KMS-11 (cell line): Measurements from ENCODE around the gene SP5.

Source experiments
- H2AFZ ChIP-seq: fragments of 200-600 bp; sonication (generic); 2 replicates; pipeline ENCODE4 v1.6.1; 2016; ENCODE audit warnings: antibody characterized with exemption, mixed run types, low read depth
- H3K27ac ChIP-seq: fragments of 200-600 bp; sonication (generic); 2 replicates; pipeline ENCODE4 v1.6.1; 2016; ENCODE audit warnings: mild to moderate bottlenecking, mixed run types
- H3K27me3 ChIP-seq: fragments of 200-600 bp; sonication (generic); 2 replicates; pipeline ENCODE4 v1.6.1; 2017; ENCODE audit warnings: mild to moderate bottlenecking, low read depth, mixed run types, moderate library complexity; ENCODE audit not compliant: insufficient read depth
- H3K36me3 ChIP-seq: fragments of 200-600 bp; sonication (generic); 2 replicates; pipeline ENCODE4 v1.6.1; 2017; ENCODE audit warnings: mild to moderate bottlenecking, mixed run types; ENCODE audit not compliant: insufficient read depth
- H3K4me1 ChIP-seq: fragments of 200-600 bp; sonication (generic); 2 replicates; pipeline ENCODE4 v1.6.1; 2016; ENCODE audit warnings: mild to moderate bottlenecking, low read depth, mixed run types; ENCODE audit not compliant: poor library complexity, severe bottlenecking
- H3K4me2 ChIP-seq: fragments of 200-600 bp; sonication (generic); 2 replicates; pipeline ENCODE4 v1.7.0; 2016; ENCODE audit warnings: mild to moderate bottlenecking, mixed run types
- H3K4me3 ChIP-seq: fragments of 200-600 bp; sonication (generic); IDR thresholded peaks from 2 replicates; pipeline ENCODE4 v1.6.1; 2017; ENCODE audit warnings: low read depth, low read length, mixed read lengths; ENCODE audit not compliant: insufficient read depth
- H3K79me2 ChIP-seq: fragments of 200-600 bp; sonication (generic); 2 replicates; pipeline ENCODE4 v1.6.1; 2016; ENCODE audit warnings: low read depth, mixed run types; ENCODE audit not compliant: insufficient read depth
- H3K9ac ChIP-seq: fragments of 200-600 bp; sonication (generic); 2 replicates; pipeline ENCODE4 v1.6.1; 2016; ENCODE audit warnings: mild to moderate bottlenecking, mixed run types
- H4K20me1 ChIP-seq: fragments of 200-600 bp; sonication (generic); 2 replicates; pipeline ENCODE4 v1.6.1; 2016; ENCODE audit warnings: mild to moderate bottlenecking, mixed run types; ENCODE audit not compliant: insufficient read depth
- TF ChIP-seq, protein P1 (sequence below): fragments of 200-600 bp; sonication (generic); conservative IDR thresholded peaks from 2 replicates; pipeline ENCODE4 v1.6.1; 2017; ENCODE audit warnings: low read depth, mild to moderate bottlenecking, antibody characterized with exemption, low read length, moderate library complexity, mixed read lengths

SP5 gene

DNA sequence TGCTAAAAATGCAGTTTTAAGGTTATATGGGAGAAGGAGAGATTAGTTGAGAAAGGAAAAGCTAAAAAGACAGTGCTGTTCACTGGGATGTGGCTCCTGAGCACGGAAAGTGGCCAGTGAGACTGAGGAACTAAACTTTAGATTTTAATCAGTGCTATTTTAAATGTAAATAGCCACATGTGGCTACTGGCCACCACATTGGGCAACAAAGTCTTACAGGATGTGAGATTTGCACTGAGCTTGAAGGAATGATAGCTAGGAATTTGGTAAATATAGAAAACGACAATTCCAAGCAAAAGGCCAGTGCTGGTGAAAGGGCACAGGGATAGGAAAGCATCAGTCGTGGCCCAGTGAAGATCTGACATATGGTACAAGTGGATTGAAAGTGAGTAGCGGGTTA is 14.1 kb upstream of the SP5 start:
- Histone ChIP-seq H3K27me3 (no peaks in the 10 kb centered on the region), H3K4me3 (no peak overlapping the region), H3K4me1 (no peaks in the 10 kb centered on the region), H4K20me1 (no peaks in the 10 kb centered on the region), H3K79me2 (no peaks in the 10 kb centered on the region), H3K27ac (no peak overlapping the region), H2AFZ (no peak overlapping the region), H3K36me3 (no peaks in the 10 kb centered on the region), H3K4me2 (no peak overlapping the region), H3K9ac (no peak overlapping the region)
- TF ChIP-seq, protein P1, sequence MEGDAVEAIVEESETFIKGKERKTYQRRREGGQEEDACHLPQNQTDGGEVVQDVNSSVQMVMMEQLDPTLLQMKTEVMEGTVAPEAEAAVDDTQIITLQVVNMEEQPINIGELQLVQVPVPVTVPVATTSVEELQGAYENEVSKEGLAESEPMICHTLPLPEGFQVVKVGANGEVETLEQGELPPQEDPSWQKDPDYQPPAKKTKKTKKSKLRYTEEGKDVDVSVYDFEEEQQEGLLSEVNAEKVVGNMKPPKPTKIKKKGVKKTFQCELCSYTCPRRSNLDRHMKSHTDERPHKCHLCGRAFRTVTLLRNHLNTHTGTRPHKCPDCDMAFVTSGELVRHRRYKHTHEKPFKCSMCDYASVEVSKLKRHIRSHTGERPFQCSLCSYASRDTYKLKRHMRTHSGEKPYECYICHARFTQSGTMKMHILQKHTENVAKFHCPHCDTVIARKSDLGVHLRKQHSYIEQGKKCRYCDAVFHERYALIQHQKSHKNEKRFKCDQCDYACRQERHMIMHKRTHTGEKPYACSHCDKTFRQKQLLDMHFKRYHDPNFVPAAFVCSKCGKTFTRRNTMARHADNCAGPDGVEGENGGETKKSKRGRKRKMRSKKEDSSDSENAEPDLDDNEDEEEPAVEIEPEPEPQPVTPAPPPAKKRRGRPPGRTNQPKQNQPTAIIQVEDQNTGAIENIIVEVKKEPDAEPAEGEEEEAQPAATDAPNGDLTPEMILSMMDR: no peak

DNA sequence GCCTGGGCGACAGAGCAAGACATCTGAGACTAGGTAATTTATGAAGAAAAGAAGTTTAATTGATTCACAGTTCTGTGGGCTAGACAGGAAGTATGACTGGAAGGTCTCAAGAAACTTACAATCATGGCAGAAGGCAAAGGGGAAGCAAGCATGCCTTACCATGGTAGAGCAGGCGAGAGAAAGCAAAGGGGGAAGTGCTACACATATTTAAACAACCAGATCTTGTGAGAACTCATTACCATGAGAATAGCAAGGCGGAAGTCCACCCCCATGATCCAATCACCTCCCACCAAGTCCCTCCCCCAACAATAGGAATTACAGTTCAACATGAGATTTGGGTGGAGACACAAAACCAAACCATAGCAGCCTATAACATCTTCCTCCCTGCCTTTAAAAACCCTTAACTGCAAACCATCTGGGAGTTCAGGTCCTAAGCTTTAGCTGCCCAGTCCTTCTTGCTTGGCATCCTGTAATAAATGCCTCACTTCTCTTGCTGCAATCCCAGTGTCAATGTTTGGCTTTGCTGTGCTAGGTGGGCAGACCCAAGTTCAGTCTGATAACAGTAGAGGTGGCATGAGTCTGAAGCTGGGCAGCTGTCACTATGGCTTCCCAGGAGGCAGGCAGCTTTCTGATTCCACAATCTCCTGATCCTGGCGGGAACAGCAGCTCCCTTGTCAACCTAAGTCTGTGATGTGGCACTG is 11.2 kb upstream of the SP5 start:
- H3K4me2 ChIP-seq: no peak overlapping the region
- H3K4me1 ChIP-seq: no peaks in the 10 kb centered on the region
- no peaks in the 10 kb centered on the region for H4K20me1 ChIP-seq
- no peaks in the 10 kb centered on the region for H3K79me2 ChIP-seq
- H3K36me3 ChIP-seq: no peaks in the 10 kb centered on the region
- no peak overlapping the region for H3K27ac ChIP-seq
- H3K4me3 ChIP-seq: no peak overlapping the region
- no peak overlapping the region for H2AFZ ChIP-seq
- TF ChIP-seq, protein P1: no peak
- H3K27me3 ChIP-seq: no peaks in the 10 kb centered on the region
- H3K9ac ChIP-seq: no peak overlapping the region

DNA sequence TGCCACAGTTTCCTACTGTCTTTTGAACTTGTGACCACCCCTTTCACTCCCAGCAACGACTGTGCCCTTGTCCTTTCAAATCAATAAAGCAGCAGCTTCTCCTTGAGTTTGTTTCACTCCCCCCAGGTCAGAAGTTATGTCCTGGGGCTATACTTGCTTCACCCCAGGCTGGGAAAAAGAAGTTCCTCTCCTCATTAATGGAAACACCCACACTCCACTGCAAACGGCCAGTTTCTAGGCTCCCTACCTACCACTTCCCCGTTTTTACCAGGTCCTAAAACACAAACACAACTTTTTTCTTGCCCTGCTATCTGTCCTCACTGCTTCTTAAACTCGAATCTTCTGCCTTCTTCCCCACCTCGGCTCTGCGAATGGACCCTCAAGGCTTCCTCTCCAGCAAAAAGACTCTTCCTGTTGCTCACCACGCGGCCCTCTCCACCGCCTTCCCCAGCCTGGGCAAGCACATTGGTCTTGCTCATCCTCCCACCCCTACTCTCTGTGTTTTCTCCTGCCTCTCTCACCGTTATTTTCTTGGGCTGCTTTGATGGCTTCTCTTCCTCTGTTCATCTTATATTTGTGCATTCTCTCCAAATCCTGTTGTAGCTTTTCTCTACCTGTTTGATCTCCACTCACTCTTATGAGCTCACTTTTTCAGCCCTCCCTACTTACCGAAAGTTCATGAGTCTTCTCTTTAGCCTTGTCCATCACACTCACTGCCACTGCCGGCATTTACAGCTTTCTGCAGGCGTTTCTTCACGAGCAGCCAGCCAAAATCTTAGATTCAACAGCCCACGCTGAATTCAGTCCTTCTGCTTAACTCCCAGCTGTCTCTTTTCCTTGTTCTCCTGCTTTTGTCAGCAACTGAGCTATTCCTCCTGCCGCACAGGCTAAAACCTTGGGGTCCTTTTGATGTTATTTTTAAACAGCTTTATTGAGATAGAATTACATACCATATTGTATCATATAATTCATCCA is 7.0 kb upstream of the SP5 start:
- Histone ChIP-seq H3K27me3 (no peaks in the 10 kb centered on the region), H3K36me3 (no peaks in the 10 kb centered on the region), H3K27ac (no peak overlapping the region), H4K20me1 (no peaks in the 10 kb centered on the region), H3K4me2 (no peak overlapping the region), H3K4me1 (no peaks in the 10 kb centered on the region), H2AFZ (no peak overlapping the region), H3K79me2 (no peaks in the 10 kb centered on the region), H3K4me3 (no peak overlapping the region), H3K9ac (no peak overlapping the region)
- TF ChIP-seq, protein P1: no peak

DNA sequence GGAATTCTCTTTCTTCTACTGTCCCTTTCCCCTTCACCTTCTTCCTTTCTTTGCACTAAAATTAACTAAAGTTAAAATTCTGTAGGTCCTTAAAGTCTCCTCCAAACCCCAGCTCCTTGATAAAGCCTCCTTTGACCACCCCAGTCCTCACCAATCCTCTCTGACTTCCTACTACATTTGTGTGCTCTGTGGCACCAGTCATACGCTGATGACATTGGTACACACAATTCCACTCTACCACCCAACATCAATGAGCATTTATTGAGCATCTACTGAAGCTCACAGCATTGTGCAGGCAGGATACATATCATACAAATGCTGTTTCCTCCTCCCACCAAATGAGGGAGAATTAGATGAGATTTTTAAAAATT is 4.5 kb upstream of the SP5 start:
- no peak overlapping the region for H3K9ac ChIP-seq
- no peak overlapping the region for H2AFZ ChIP-seq
- TF ChIP-seq, protein P1: no peak
- H3K79me2 ChIP-seq: no peaks in the 10 kb centered on the region
- H4K20me1 ChIP-seq: no peaks in the 10 kb centered on the region
- no peaks in the 10 kb centered on the region for H3K36me3 ChIP-seq
- no peaks in the 10 kb centered on the region for H3K4me1 ChIP-seq
- no peak overlapping the region for H3K4me3 ChIP-seq
- H3K27ac ChIP-seq: no peak overlapping the region
- no peaks in the 10 kb centered on the region for H3K27me3 ChIP-seq
- H3K4me2 ChIP-seq: no peak overlapping the region
